HG02571 (cell line): ENCODE measurements around the gene SEMA3C.
"Not testable (repeated sequence)": the region's sequence is repeated elsewhere in the genome, so short reads cannot be mapped to it uniquely, and the experiment has no call there.

Source experiments
- ATAC-seq: cut with Tn5 transposase; IDR thresholded peaks from one replicate; pipeline ENCODE4 v1.9.1; 2021; ENCODE audit warnings: mild to moderate bottlenecking, moderate library complexity; ENCODE audit not compliant: unreplicated experiment

Gene SEMA3C

GRCh38 chr7:80929619-80930018, 10.8 kb upstream of the SEMA3C start:
- ATAC-seq: no peak

GRCh38 chr7:80926955-80927354, 8.1 kb upstream of the SEMA3C start:
- ATAC-seq: not testable (repeated sequence)

GRCh38 chr7:80924090-80924489, 5.2 kb upstream of the SEMA3C start:
- no peak for ATAC-seq

- ATAC-seq: no peak
These were observed 4.4 kb upstream of the SEMA3C start for GRCh38 chr7:80923211-80923612.

- no peak for ATAC-seq
These were observed 3.6 kb upstream of the SEMA3C start for GRCh38 chr7:80922253-80923049.

GRCh38 chr7:80921130-80921529, 2.3 kb upstream of the SEMA3C start:
- no peak for ATAC-seq

GRCh38 chr7:80918399-80918798, 452 bp downstream of the SEMA3C start:
- ATAC-seq: no peak

GRCh38 chr7:80916770-80917741, 1.8 kb downstream of the SEMA3C start:
- no peak for ATAC-seq

GRCh38 chr7:80910228-80910627, 8.6 kb downstream of the SEMA3C start:
- ATAC-seq: no peak

GRCh38 chr7:80908360-80908797, 10.5 kb downstream of the SEMA3C start:
- no peak for ATAC-seq

GRCh38 chr7:80907612-80908011, 11.2 kb downstream of the SEMA3C start:
- ATAC-seq: no peak

- ATAC-seq: no peak
These were observed 11.7 kb downstream of the SEMA3C start for GRCh38 chr7:80907141-80907601.

- no peak for ATAC-seq
These were observed 13.5 kb downstream of the SEMA3C start for GRCh38 chr7:80905334-80905733.

- no peak for ATAC-seq
These were observed 16.0 kb downstream of the SEMA3C start for GRCh38 chr7:80902716-80903308.

GRCh38 chr7:80902019-80902418, 16.8 kb downstream of the SEMA3C start:
- no peak for ATAC-seq

GRCh38 chr7:80900583-80901576, 18.0 kb downstream of the SEMA3C start:
- no peak for ATAC-seq

GRCh38 chr7:80896906-80897598, 21.8 kb downstream of the SEMA3C start:
- ATAC-seq: no peak

GRCh38 chr7:80895056-80895455, 23.8 kb downstream of the SEMA3C start:
- no peak for ATAC-seq

GRCh38 chr7:80891259-80891544, 27.6 kb downstream of the SEMA3C start:
- ATAC-seq: no peak
